Gastrocnemius medialis (tissue), 4 donors: ENCODE measurements around the gene ID2.

ENCODE experiments used
- CTCF ChIP-seq, 5 experiments: fragments of 450-650 bp in 3 of 5; fragments of 200-600 bp in 2 of 5; sonication (generic) in 2 of 5; IDR thresholded peaks in 4 of 5; conservative IDR thresholded peaks in 1 of 5; 1 replicate in 4 of 5; 2 replicates in 1 of 5; pipeline ENCODE4 v1.5.1; 2016 to 2019; ENCODE audit warnings: antibody characterized with exemption in 5 of 5, mild to moderate bottlenecking in 3 of 5, moderate library complexity in 3 of 5
- POLR2A ChIP-seq, 2 donors: fragments of 450-650 bp; IDR thresholded peaks; one replicate each; pipeline ENCODE4 v1.6.1; 2017; ENCODE audit warnings: antibody characterized with exemption in 2 of 2, mild to moderate bottlenecking in 2 of 2, moderate library complexity in 2 of 2

DNA sequence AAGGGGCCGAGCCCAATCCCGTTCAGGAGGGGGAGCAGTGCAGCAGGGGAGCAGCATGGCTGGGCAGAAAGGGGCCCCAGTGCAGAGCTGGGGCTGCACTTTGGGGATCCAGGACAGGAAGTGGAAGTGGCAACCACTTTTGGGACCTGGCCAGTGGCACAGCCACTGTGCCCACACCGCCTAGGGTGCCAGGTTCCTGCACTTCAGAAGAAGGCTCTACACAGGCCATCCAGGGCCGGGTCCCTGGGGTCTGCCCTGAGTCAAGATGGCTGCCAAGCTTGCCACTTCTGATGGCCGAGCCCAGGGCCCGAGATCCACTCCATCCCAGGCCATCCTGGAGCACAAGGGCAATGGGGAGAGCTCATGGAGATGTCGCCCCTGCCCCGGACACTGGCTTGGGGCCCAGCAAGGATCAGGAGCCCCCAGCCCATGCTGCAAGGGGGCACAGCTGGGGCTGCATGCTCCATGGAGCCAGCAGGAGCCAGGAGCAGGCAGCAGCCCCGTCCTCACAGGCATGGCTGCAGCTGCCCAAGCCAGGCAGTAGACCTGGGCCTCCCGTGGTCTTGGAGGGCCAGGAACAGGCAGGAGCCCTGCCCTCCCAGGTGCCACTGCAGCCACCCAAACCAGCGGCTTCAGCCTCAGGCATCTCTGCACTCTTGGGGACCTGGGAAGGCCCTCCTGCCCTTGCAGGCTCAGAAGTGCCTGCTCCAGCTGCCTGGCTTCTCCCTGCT lies 35.0 kb upstream of the ID2 start:
- TF ChIP-seq POLR2A (IDR thresholded peaks at IDR 0.05) (no peak), CTCF (IDR thresholded peaks at IDR 0.05 in 4 of 5, conservative IDR thresholded peaks at IDR 0.05 in 1 of 5) (no peak)
